ENCODE measurements around the gene HIF1AN. TPM values are rescaled to one million over a fixed set of nuclear protein-coding genes. Genes with fewer than 3 reads are reported as not detected.
A peak's percentile ranks its signal among the peaks of the same experiment; 100 is the strongest.

The HIF1AN gene
- total RNA-seq, 2 experiments from 2014 or later: 39.0 to 42.1 TPM

DNA sequence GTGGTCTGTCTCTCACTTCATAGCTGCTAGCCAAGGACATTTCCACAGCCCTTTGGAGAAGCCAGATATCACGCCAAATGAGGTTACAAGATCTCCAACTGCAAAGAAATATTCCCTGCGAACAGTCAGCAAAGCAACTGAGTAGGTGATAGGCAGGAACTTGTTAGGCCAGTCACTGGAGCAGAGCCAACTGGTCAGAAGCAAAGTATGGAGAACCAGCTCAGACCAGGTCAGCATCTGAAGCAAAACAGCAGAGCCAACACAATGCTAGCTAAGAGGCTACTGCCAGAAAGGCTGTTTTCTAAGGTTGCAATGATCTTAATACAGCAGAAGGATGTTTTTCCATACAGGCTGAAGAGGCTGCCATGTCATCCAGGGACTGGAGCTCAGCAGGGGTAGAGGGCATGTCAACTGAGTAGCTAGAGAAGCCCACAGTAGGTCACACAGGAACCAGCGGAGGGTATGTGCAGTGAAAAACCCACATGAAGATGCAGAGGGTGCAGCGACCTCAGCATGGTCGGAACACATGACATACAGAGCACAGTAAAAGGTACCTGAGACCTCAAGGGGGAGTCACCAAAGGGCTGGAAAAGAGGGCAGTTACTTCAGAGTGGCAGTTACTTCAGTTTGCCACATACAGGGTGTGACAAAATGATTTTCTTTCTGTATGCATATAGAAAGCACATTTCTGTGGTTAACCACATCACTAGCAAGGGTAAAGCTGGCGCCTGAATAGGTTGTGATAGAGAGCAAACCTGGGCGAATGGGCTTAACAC is 25.0 kb upstream of the HIF1AN start:
- Mint-ChIP-seq H3K4me1 (peaks cover 67% of the 10 kb centered on the region), H3K36me3 (peaks cover 47% of the 10 kb centered on the region), H3K4me3 (peak overlapping the region; percentile 5), H3K27ac (peak overlapping the region; percentile 85), H3K9me3 (no peaks in the 10 kb centered on the region), H3K27me3 (no peaks in the 10 kb centered on the region)
- DNase-seq: peak; percentile 75

- Mint-ChIP-seq H3K4me1 (peaks cover 39% of the 10 kb centered on the region), H3K4me3 (no peak overlapping the region), H3K36me3 (peaks cover 29% of the 10 kb centered on the region), H3K27me3 (no peaks in the 10 kb centered on the region), H3K9me3 (no peaks in the 10 kb centered on the region), H3K27ac (no peak overlapping the region)
- no peak for DNase-seq
Measured at GRCh38 chr10:100515612-100516011, 20.1 kb upstream of the HIF1AN start.

DNA sequence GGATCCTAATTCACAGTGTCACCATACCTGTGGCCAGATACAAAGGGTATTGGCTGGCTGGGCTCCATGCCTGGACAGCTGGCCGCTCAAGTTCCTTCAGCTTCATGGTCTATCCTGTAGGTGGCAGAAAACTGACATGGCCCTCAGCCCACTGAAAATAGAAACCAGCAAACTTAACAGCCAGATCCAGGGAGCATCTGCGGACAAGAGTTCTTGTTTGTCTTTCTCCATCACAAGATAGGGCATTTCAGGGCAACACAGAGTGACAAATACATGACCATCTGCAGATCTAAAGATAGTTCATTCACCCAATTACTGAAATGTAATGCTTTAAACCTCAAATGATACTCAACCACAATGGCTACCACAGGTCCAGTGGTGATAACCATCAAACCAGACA is 18.9 kb upstream of the HIF1AN start:
- Mint-ChIP-seq H3K36me3 (peaks cover 26% of the 10 kb centered on the region), H3K27me3 (no peaks in the 10 kb centered on the region), H3K27ac (no peak overlapping the region), H3K4me1 (peaks cover 28% of the 10 kb centered on the region), H3K4me3 (no peak overlapping the region), H3K9me3 (no peaks in the 10 kb centered on the region)
- DNase-seq: no peak

DNA sequence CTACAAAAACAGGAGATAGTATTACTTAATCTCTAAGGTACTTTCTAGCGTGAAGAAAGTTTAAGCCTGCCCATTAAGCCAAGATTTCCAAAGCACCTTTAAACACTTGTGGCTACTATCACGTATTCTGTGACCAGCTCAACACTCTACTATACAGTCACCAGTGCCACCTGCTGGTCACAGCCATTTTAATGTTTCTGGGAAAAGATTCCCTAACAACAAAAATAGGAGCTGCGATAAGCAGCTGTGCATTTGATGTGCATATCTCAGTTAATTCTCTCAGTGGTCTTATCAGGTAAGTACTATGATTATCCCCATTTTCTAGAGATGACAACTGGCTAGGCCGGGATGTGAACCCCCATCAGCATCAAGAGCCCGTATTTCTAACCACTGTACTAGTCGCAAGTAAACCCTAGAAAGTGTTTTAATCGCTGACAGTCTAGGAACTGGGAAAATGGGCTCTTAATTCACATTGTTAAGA is 16.9 kb upstream of the HIF1AN start:
- H3K27me3 Mint-ChIP-seq: no peaks in the 10 kb centered on the region
- H3K9me3 Mint-ChIP-seq: no peaks in the 10 kb centered on the region
- no peak overlapping the region for H3K27ac Mint-ChIP-seq
- peaks cover 17% of the 10 kb centered on the region for H3K4me1 Mint-ChIP-seq
- peaks cover 16% of the 10 kb centered on the region for H3K36me3 Mint-ChIP-seq
- DNase-seq: peak; percentile 47
- H3K4me3 Mint-ChIP-seq: no peak overlapping the region

DNA sequence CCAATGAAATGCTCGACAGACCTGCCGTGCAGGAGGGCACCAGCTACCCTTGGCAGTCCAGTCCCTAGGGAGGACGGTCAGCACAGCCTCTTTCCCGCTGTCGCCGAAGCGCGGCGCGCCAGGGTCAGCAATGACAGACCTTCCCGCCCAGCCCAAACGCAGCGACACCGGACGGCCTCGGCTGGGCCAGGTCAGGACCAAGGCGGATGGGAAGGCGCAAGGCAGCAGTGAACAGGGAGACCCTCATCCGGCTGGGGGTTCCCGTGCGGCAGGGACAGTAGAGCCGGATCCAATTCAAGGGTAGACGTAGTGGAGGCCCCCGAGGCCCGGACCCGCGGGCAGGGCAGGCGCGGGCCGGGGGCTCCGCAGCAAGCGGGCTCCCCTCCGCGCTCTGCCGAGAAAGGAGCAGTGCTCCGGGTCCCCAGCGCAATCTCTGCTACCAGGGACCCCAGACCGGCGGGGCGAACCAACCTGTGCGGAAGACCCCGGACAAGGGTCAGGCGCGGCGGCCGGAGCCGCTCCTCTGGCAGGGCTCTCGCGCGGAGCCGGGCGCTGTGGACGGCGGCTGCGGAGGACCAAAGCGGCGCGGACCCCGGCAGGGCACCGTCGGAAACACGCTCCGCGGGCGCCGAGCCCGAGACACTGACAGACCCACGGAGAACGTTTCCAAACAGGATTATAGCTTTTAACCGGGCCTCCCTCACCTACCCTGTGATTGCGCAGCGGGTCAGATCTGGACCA is 16.3 kb upstream of the HIF1AN start, which contains the start of gene SEC31B:
TSS of gene SEC31B (minus strand) at position 551 of the 741 bp plus-strand sequence. CDS start 2,909 bp downstream, outside the sequence.
- no peak for DNase-seq
- Mint-ChIP-seq H3K36me3 (peaks cover 14% of the 10 kb centered on the region), H3K27me3 (no peaks in the 10 kb centered on the region), H3K4me3 (no peak within 1 kb of the TSS), H3K9me3 (no peaks in the 10 kb centered on the region), H3K4me1 (peaks cover 23% of the 10 kb centered on the region), H3K27ac (no peak within 1 kb of the TSS)

DNA sequence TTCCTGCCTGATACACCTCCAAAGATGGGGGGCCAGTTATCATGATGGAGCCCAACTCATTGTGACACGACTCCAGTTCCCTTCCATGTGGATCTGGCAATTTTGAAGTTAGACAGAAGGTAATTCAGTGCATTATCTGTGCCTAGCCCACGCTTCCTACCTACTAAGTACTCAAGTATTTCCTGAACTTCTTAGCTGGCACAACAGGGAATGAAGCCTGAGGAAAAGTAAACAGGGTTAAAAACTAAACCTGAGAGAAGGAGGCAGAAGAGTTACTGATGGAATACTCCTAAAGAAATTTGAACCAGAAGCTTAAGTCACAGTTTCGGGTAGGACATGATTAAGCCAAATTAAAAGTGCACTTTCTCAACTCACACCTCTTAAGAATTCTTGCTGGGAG is 14.9 kb upstream of the HIF1AN start:
- H3K27ac Mint-ChIP-seq: peak overlapping the region; percentile 16
- H3K9me3 Mint-ChIP-seq: no peaks in the 10 kb centered on the region
- peaks cover 25% of the 10 kb centered on the region for H3K4me1 Mint-ChIP-seq
- H3K4me3 Mint-ChIP-seq: no peak overlapping the region
- peaks cover 20% of the 10 kb centered on the region for H3K36me3 Mint-ChIP-seq
- no peaks in the 10 kb centered on the region for H3K27me3 Mint-ChIP-seq
- no peak for DNase-seq

DNA sequence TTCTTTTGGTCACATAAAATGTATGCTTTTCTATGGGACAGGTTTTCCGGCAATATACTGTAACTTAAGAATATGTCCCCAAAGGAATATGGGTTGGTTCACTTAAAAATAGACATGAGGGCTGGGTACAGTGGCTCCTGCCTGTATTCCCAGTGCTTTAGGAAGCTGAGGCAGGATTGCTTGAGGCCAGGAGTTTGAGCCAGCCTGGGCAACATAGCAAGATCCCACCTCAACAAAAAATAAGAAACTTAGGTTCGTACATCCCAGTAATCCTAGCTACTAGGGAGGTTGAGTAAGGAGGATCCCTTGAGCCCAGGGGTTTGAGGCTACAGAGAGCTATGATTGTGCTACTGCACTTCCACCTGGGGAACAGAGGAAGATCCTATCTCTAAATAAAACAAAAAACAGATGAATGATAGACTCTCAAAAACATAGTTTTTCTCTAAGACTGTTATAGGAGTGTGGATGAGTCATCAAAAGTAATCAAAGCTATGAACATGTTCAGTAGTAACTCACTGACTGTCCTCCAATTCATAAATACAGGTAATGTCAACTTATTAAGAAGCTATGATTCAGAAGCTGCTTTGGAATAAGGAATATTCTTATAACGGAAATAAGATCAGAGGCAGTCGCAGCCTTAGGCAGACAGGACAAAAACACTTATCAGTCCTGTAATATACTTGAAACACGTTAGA is 13.5 kb upstream of the HIF1AN start:
- DNase-seq: no peak
- peak overlapping the region; percentile 3 for H3K27ac Mint-ChIP-seq

DNA sequence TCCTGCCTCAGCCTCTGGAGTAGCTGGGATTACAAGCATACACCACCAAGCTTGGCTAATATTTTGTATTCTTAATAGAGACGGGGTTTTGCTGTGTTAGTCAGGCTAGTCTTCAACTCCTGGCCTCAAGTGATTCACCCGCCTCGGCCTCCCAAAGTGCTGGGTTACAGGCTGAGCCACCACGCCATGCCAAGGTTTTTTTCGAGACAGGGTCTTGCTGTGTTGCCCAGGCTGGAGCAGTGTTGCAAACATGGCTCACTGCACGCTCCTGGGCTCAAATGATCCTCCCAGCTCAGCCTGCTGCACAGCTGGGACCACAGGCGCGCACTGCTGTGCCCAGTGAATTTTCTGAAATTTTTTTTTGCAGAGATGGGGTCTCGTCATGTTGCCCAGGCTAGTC is 12.8 kb upstream of the HIF1AN start:
- Mint-ChIP-seq H3K27me3 (no peaks in the 10 kb centered on the region), H3K4me1 (peaks cover 28% of the 10 kb centered on the region), H3K27ac (no peak overlapping the region), H3K36me3 (peaks cover 28% of the 10 kb centered on the region), H3K9me3 (no peaks in the 10 kb centered on the region), H3K4me3 (no peak overlapping the region)
- no peak for DNase-seq

More for the DNA sequence above, 13.5 kb upstream of the HIF1AN start:
- H3K4me3 Mint-ChIP-seq: no peak overlapping the region
- peaks cover 28% of the 10 kb centered on the region for H3K36me3 Mint-ChIP-seq
- H3K4me1 Mint-ChIP-seq: peaks cover 31% of the 10 kb centered on the region
- no peaks in the 10 kb centered on the region for H3K9me3 Mint-ChIP-seq
- no peaks in the 10 kb centered on the region for H3K27me3 Mint-ChIP-seq

- no peak overlapping the region for H3K4me3 Mint-ChIP-seq
- H3K4me1 Mint-ChIP-seq: peaks cover 26% of the 10 kb centered on the region
- H3K27me3 Mint-ChIP-seq: no peaks in the 10 kb centered on the region
- peaks cover 34% of the 10 kb centered on the region for H3K36me3 Mint-ChIP-seq
- no peak for DNase-seq
- H3K27ac Mint-ChIP-seq: peak overlapping the region; percentile 17
- H3K9me3 Mint-ChIP-seq: no peaks in the 10 kb centered on the region
Measured at GRCh38 chr10:100524206-100524605, 11.5 kb upstream of the HIF1AN start.

DNA sequence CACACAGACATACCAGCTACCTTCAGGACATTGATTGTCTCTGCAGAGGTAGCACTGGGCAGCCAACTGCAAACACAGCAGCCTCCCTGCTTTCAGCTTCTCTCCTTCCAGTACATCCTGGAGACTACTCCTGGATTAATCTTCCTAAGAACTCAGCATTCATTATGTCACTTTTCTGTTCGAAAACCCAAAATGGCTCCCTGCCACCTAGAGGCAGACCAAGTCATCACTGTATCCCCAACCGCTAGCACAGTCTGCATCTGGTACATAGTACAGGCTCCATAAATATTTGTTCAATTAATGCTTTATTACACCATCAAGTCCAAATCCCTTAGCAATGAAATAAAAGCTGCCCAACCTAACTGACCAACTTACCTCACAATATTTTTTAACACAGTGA is 11.1 kb upstream of the HIF1AN start:
- H3K27me3 Mint-ChIP-seq: no peaks in the 10 kb centered on the region
- H3K27ac Mint-ChIP-seq: no peak overlapping the region
- no peaks in the 10 kb centered on the region for H3K9me3 Mint-ChIP-seq
- H3K4me1 Mint-ChIP-seq: peaks cover 24% of the 10 kb centered on the region
- no peak overlapping the region for H3K4me3 Mint-ChIP-seq
- peaks cover 36% of the 10 kb centered on the region for H3K36me3 Mint-ChIP-seq
- no peak for DNase-seq

GRCh38 chr10:100528123-100528886 is 7.4 kb upstream of the HIF1AN start:
- H3K4me3 Mint-ChIP-seq: peak overlapping the region; percentile 99

DNA sequence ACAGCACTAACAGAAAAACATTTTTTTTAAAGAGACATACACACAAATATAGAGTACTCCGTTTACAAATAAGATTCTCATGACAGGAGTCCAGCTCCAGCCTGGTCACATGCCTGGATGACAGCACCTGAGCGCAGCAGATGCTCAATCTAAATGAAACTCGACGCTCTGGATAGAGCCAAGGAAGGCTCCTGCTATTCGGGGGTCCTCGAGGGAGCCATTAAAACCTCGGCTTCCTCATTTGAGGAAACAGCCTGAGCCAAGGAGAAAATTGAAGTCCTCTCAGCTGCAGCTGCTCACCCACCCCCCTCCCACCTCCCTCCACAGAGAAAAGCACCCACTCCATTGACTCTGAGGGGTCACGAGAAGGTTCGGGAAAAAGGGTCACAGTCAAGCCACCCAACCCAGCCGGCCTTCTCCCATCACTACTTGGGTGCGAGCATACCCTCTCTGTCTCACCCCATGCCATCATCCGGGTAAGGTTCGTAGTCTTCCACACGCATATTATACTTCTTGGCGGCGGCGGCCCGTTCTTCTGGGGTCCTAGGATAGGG is 6.7 kb upstream of the HIF1AN start:
- Mint-ChIP-seq H3K4me1 (peaks cover 37% of the 10 kb centered on the region), H3K27ac (peak overlapping the region; percentile 99), H3K27me3 (no peaks in the 10 kb centered on the region), H3K9me3 (no peaks in the 10 kb centered on the region), H3K36me3 (peaks cover 27% of the 10 kb centered on the region), H3K4me3 (peak overlapping the region; percentile 99)
- DNase-seq: no peak

More at GRCh38 chr10:100528123-100528886, 7.4 kb upstream of the HIF1AN start:
- Mint-ChIP-seq H3K27ac (peak overlapping the region; percentile 99), H3K4me1 (peaks cover 40% of the 10 kb centered on the region), H3K27me3 (no peaks in the 10 kb centered on the region), H3K36me3 (peaks cover 34% of the 10 kb centered on the region), H3K9me3 (no peaks in the 10 kb centered on the region)
- no peak for DNase-seq

DNA sequence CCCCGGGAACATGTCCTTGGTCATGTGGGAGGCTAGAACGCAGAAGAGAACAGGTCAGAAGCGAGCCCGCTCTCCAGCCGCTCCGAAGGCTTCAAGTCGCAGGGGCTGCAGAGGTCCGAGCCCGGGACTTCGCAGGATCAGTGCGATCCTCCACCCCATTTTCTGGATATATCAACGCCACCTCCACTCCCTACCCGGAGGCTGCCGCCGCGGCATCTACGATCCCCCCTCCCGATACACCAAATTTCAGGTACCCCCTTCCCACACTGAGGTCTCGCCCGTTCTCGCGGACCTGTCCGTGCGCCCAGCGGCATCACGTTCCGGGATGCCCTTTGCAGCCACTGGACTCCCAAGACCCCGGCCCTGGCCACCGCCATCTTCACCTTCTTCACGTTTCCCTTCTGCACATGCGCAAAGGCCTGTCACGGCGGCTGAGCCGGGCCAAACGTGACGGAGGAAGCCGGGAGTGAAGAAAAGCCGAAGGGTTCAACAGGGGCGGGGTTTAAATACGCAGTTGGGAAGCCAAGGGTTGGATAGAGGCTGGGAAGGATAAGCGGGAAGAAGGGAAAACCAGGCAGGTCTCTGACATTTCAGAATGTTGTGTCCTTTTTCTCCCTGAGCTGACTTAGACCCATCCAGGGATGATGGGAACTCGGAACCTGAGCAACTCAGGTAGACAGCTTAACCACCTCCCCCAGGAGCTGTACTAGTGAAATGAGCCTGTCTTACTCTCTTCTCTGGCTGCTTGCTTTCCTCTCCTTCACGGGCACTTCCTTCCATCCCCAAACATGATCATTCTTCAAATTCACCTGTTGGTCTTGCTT is 6.1 kb upstream of the HIF1AN start, which contains the start of gene NDUFB8:
TSS of gene NDUFB8 (minus strand) at position 397 of the 824 bp plus-strand sequence. CDS start at position 377, 20 bp downstream.
- peak; percentile 86 for DNase-seq
- Mint-ChIP-seq H3K4me3 (peak within 1 kb of the TSS; percentile 99), H3K27ac (peak within 1 kb of the TSS; percentile 99), H3K9me3 (no peaks in the 10 kb centered on the region), H3K4me1 (peaks cover 31% of the 10 kb centered on the region), H3K36me3 (peaks cover 24% of the 10 kb centered on the region), H3K27me3 (no peaks in the 10 kb centered on the region)

All from activated naive CD8-positive, alpha-beta T cell treated with anti-CD3 and anti-CD28 coated beads for 36 hours (primary cell).